SK-N-SH (cell line): Measurements from ENCODE around the gene RNGTT. TPM values are rescaled to one million over a fixed set of nuclear protein-coding genes. Genes with fewer than 3 reads are reported as not detected.

ENCODE experiments used
- CTCF ChIA-PET: fragments of 300-600, 350-600 bp; formaldehyde crosslinking; extraction: SDS; loops from one replicate; lab custom pipeline; 2021; lab: Yijun Ruan, JAX
- POLR2A ChIA-PET: fragments of 350-600 bp; sonication (Branson Sonifier 250); formaldehyde crosslinking; extraction: SDS; loops from one replicate; lab custom pipeline; 2020; ENCODE audit warnings: antibody characterized with exemption, inconsistent platforms; lab: Yijun Ruan, JAX
- DNase-seq: peaks from one replicate; pipeline ENCODE4 v3.0.0; 2012
- H2AFZ ChIP-seq: fragments of 200-600 bp; sonication (generic); 2 replicates; pipeline ENCODE4 v1.8.1; 2016; ENCODE audit warnings: antibody characterized with exemption, mild to moderate bottlenecking, low read depth
- H3F3A ChIP-seq: fragments of 200-600 bp; sonication (generic); replicated peaks from 2 replicates; pipeline ENCODE3; 2016; ENCODE audit warnings: antibody characterized with exemption, mild to moderate bottlenecking; ENCODE audit not compliant: insufficient read depth
- H3K27ac ChIP-seq, 2 experiments: fragments of 200-500 bp in 1 of 2; fragments of 200-600 bp in 1 of 2; sonication (Bioruptor generic) in 1 of 2; sonication (generic), shearing (Covaris generic) in 1 of 2; 2 replicates each; pipeline versions ENCODE4 v1.5.1 to v1.6.1; 2014 to 2016; ENCODE audit warnings: low read depth in 2 of 2, inconsistent platforms in 1 of 2, low read length in 1 of 2, mild to moderate bottlenecking in 1 of 2, mixed read lengths in 1 of 2
- H3K27me3 ChIP-seq: fragments of 200-600 bp; sonication (generic), shearing (Covaris generic); 2 replicates; pipeline ENCODE4 v1.6.1; 2016; ENCODE audit warnings: mixed run types; ENCODE audit not compliant: insufficient read depth
- H3K36me3 ChIP-seq, 2 experiments: fragments of 200-500 bp in 1 of 2; fragments of 200-600 bp in 1 of 2; sonication (Bioruptor generic) in 1 of 2; sonication (generic) in 1 of 2; replicated peaks in 1 of 2; 2 replicates each; pipeline versions ENCODE3 to v1.5.1; 2014 to 2016; ENCODE audit warnings: low read length in 1 of 2, mild to moderate bottlenecking in 1 of 2; ENCODE audit not compliant: insufficient read depth in 2 of 2, control insufficient read depth in 1 of 2
- H3K4me1 ChIP-seq, 2 experiments: fragments of 200-500 bp in 1 of 2; fragments of 200-600 bp in 1 of 2; sonication (Bioruptor generic) in 1 of 2; sonication (generic), shearing (Covaris generic) in 1 of 2; 2 replicates each; pipeline versions ENCODE4 v1.5.1 to v1.6.1; 2014 to 2016; ENCODE audit warnings: low read depth in 1 of 2, low read length in 1 of 2, mixed run types in 1 of 2; ENCODE audit not compliant: insufficient read depth in 2 of 2, control insufficient read depth in 1 of 2
- H3K4me2 ChIP-seq: fragments of 200-600 bp; sonication (generic), shearing (Covaris generic); 2 replicates; pipeline ENCODE4 v1.6.1; 2017; ENCODE audit warnings: mixed run types
- H3K4me3 ChIP-seq, 2 experiments: fragments of 200-500 bp in 1 of 2; fragments of 200-600 bp in 1 of 2; sonication (Bioruptor generic) in 1 of 2; sonication (generic), shearing (Covaris generic) in 1 of 2; 2 replicates each; pipeline versions ENCODE4 v1.5.1 to v1.8.1; 2014 to 2016; ENCODE audit warnings: low read depth in 2 of 2, inconsistent platforms in 1 of 2, low read length in 1 of 2, mild to moderate bottlenecking in 1 of 2, mixed read lengths in 1 of 2, moderate library complexity in 1 of 2
- H3K79me2 ChIP-seq: fragments of 200-600 bp; sonication (generic); 2 replicates; pipeline ENCODE4 v1.8.1; 2017; ENCODE audit warnings: mild to moderate bottlenecking; ENCODE audit not compliant: insufficient read depth
- H3K9ac ChIP-seq: fragments of 200-600 bp; sonication (generic); 2 replicates; pipeline ENCODE4 v1.6.1; 2017; ENCODE audit warnings: mixed run types
- H3K9me2 ChIP-seq: fragments of 200-600 bp; sonication (generic); 2 replicates; pipeline ENCODE4 v1.6.1; 2017; ENCODE audit warnings: mixed run types
- H3K9me3 ChIP-seq: fragments of 200-600 bp; sonication (generic); 2 replicates; pipeline ENCODE4 v1.6.1; 2017; ENCODE audit warnings: mixed run types, mild to moderate bottlenecking, moderate library complexity
- H4K20me1 ChIP-seq: fragments of 200-600 bp; sonication (generic); 2 replicates; pipeline ENCODE4 v1.6.1; 2017; ENCODE audit warnings: mild to moderate bottlenecking, mixed run types; ENCODE audit not compliant: insufficient read depth
- ELF1 ChIP-seq: IDR thresholded peaks from 2 replicates; pipeline ENCODE4 v1.4.0; 2012
- FOSL2 ChIP-seq: IDR thresholded peaks from 2 replicates; pipeline ENCODE4 v1.4.0; 2012; ENCODE audit warnings: low read depth, mild to moderate bottlenecking, moderate library complexity, borderline replicate concordance
- FOXM1 ChIP-seq: IDR thresholded peaks from 2 replicates; pipeline ENCODE4 v1.4.0; 2012; ENCODE audit warnings: low read depth, mild to moderate bottlenecking
- GATA2 ChIP-seq: sonication (generic); formaldehyde crosslinking; IDR thresholded peaks from 2 replicates; pipeline ENCODE4 v1.5.0; 2020; ENCODE audit warnings: mild to moderate bottlenecking, missing genetic modification reagents
- JUND ChIP-seq: IDR thresholded peaks from 2 replicates; pipeline ENCODE4 v1.4.0; 2012
- MAX ChIP-seq: IDR thresholded peaks from 2 replicates; pipeline ENCODE4 v1.4.0; 2012; ENCODE audit warnings: low read depth
- NFIC ChIP-seq: IDR thresholded peaks from 2 replicates; pipeline ENCODE4 v1.4.0; 2012; ENCODE audit warnings: borderline replicate concordance
- PBX3 ChIP-seq: IDR thresholded peaks from 2 replicates; pipeline ENCODE4; 2012
- TCF12 ChIP-seq: IDR thresholded peaks from 2 replicates; pipeline ENCODE4 v1.4.0; 2012
- USF1 ChIP-seq: IDR thresholded peaks from 2 replicates; pipeline ENCODE4 v1.4.0; 2012; ENCODE audit warnings: low read depth, borderline replicate concordance
- WGBS: methylation state at CpG from one replicate; pipeline ENCODE4 v1.1.6; 2017; ENCODE audit warnings: low lambda C conversion rate; 5-methylcytosine and 5-hydroxymethylcytosine counted together
- polyA plus RNA-seq, 3 experiments: library from polyadenylated mRNA; depleted of rRNA; stranded (reverse); fragments of >200 nt; gene quantifications; 2 replicates each; pipeline ENCODE4 v1.2.3, GENCODE V29; 2012

RNGTT gene
- polyA plus RNA-seq, 1 of the 3 experiments (the other 2 are of a cell fraction) = 3.3 TPM

GRCh38 chr6:88867841-88868731 lies 95.3 kb downstream of the RNGTT start:
- no peaks in the 10 kb centered on the region for H3K79me2 ChIP-seq
- no peaks in the 10 kb centered on the region for H4K20me1 ChIP-seq
- no peak overlapping the region for H2AFZ ChIP-seq
- H3F3A ChIP-seq = peaks cover 25% of the 10 kb centered on the region
- H3K36me3 ChIP-seq = peaks cover 0 to 2% of the 10 kb centered on the region in 2 experiments
- TF ChIP-seq MAX (no peak), JUND (0 out of 2 replicates have a peak, but pooled peaks have one; percentile 29), GATA2 (CRISPR knock-in tag) (no peak), NFIC (peak; percentile 4; the same call in 1 of the 2 replicates), PBX3 (peak; percentile 28), ELF1 (no peak), FOSL2 (peak; percentile 27; the same call in 1 of the 2 replicates), TCF12 (peak; percentile 32; the same call in 1 of the 2 replicates)
- H3K4me2 ChIP-seq = peak overlapping the region; percentile 42
- peaks cover 0 to 21% of the 10 kb centered on the region in 2 experiments; a peak in 2 of 4 replicates for H3K4me1 ChIP-seq
- H3K9me3 ChIP-seq = no peaks in the 10 kb centered on the region
- 57% methylated on average over 2 of the region's 2 CpGs for WGBS
- DNase-seq = no peak
- ChIA-PET POLR2A (no interaction called here), CTCF (interaction anchor here (0.6 to 4.8 kb wide), 6 partner anchors 11 to 1202 kb away, joined by 3 to 57 read pairs (median 4); no protein-coding TSS in a partner anchor)
- H3K27me3 ChIP-seq = no peaks in the 10 kb centered on the region
- no peaks in the 10 kb centered on the region for H3K9me2 ChIP-seq
- H3K9ac ChIP-seq = peak overlapping the region; percentile 32; the same call in 1 of the 2 replicates
- H3K27ac ChIP-seq = peak overlapping the region in 1 of 2 experiments; percentile 77; a peak in 2 of 4 replicates
- H3K4me3 ChIP-seq = no peak overlapping the region

- H3K79me2 ChIP-seq = no peaks in the 10 kb centered on the region
- 95% methylated on average over 2 of the region's 2 CpGs for WGBS
- no peaks in the 10 kb centered on the region for H3K27me3 ChIP-seq
- H3K9me2 ChIP-seq = no peaks in the 10 kb centered on the region
- H3K9ac ChIP-seq = no peak overlapping the region
- no peak for TF ChIP-seq MAX
- TF ChIP-seq USF1 = no peak
- no peak for TF ChIP-seq FOXM1
- CTCF ChIA-PET = interaction anchor here (0.9 kb wide), 1 partner anchor 937 kb away, joined by 3 read pairs; no protein-coding TSS in a partner anchor
- peaks cover 25% of the 10 kb centered on the region for H3F3A ChIP-seq
- no peaks in the 10 kb centered on the region for H3K9me3 ChIP-seq
- H4K20me1 ChIP-seq = no peaks in the 10 kb centered on the region
- no peak overlapping the region for H3K4me3 ChIP-seq
- H3K36me3 ChIP-seq = peaks cover 0 to 4% of the 10 kb centered on the region in 2 experiments
- H3K27ac ChIP-seq = no peak overlapping the region
- no peak overlapping the region for H2AFZ ChIP-seq
- H3K4me2 ChIP-seq = no peak overlapping the region
- POLR2A ChIA-PET = no interaction called here
- peaks cover 0 to 21% of the 10 kb centered on the region in 2 experiments; a peak in 2 of 4 replicates for H3K4me1 ChIP-seq
- no peak for DNase-seq
Measured at GRCh38 chr6:88866856-88867255, 96.6 kb downstream of the RNGTT start.
